Urothelium cell line (cell line): ENCODE measurements around the gene INTS2.
A peak's percentile ranks its signal among the peaks of the same experiment; 100 is the strongest.
"Not testable (repeated sequence)": the region's sequence is repeated elsewhere in the genome, so short reads cannot be mapped to it uniquely, and the experiment has no call there.

Experiments used
- DNase-seq: peaks from one replicate; pipeline ENCODE4 v3.0.0; 2011; ENCODE audit warnings: low spot score, mixed read lengths
- FAIRE-seq: peaks from 2 replicates; lab custom pipeline; 2011; peaks lifted over from hg19 to GRCh38; lab: Jason Lieb, UNC

INTS2 gene

DNA sequence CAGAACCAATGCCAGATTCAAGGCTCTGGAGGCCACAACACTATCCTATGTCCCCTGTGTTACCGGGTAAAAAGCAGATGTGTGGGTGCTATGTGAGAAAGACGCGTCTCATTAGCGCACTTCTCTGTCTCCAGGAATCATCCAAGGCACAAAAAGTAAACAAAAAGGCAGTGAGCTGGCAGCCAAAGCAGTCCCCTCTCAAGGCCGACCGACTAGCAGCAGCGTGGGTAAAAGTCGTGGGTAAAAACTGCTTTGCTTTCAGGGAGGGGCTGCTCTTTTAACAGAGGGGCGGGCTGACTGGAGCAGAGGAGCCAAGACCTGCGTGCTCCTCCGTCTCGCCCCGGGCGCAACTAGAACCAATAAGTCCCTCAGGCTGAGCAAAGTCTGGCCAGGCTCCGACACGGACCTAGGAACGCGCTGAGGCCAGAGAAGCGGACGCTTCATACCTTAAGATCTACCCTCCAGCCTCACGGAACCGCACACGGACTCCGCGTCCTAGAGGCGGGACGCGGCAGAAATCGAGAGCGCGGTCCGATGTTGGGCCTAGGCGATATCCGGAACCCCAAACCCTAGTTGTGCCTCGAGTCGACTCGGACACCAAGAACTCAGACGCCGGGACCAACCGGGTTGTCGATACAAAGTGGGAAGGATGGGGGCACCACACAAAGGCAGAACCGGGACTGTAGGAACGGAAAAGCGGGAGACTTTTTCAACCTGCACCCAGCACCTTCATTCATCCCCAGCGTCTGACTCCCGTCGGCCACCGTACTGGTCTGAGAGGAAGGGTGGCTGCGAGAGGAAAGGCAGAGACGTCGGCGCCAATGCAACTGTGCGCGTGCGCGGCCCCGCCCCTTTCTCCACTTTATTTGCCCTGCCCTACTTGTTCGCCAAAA is at the start of gene INTS2:
Gene INTS2, minus strand, starts transcription at position 775 of the 893 bp plus-strand sequence. CDS start 1,338 bp downstream, outside the sequence.
- peak; percentile 100 for DNase-seq
- peak; percentile 91 for FAIRE-seq

- no peak for DNase-seq
- FAIRE-seq: no peak
These were observed 46.3 kb upstream of the INTS2 start for GRCh38 chr17:61974115-61974514.

DNA sequence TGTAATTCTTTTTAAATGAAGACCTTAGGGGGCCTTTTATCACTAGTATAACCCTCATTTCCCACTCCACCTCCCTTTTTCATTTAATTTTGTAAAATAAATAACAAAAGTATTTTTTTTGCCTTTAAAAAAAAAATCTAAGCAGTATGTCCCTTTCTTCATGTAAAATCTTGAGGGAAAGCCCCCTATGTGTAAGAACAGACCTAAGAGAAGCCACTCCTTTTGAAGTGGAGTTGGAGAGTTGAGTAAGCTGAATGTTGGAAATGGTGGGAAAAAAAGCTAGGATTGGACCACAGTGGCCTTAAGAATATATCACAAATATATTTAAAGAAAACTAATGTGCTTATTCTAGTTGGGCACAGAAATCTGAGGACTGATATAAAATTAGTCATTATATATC is 44.5 kb upstream of the INTS2 start:
- DNase-seq (no peak), FAIRE-seq (no peak)

- no peak for DNase-seq
- no peak for FAIRE-seq
These were observed 42.2 kb upstream of the INTS2 start for GRCh38 chr17:61970030-61970429.

DNA sequence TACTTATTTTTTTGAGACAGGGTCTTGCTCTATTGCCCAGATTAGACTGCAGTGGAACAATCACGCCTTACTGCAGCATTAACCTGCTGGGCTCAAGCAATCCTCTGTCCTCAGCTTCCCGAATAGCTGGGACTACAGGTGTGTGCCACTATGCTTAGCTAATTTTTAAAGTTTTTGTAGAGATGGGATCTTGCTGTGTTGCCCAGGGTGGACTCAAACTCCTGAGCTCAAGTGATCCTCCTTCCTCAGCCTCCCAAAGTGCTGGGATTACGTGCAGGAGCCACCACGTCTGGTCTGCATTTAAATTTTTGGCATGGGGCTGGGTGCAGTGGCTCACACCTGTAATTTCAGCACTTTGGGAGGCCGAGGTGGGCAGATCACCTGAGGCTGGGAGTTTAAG is 41.0 kb upstream of the INTS2 start:
- DNase-seq (no peak), FAIRE-seq (peak; percentile 23)

- FAIRE-seq: peak; percentile 40
- DNase-seq: no peak
These were observed 39.9 kb upstream of the INTS2 start for GRCh38 chr17:61967729-61968128.

DNA sequence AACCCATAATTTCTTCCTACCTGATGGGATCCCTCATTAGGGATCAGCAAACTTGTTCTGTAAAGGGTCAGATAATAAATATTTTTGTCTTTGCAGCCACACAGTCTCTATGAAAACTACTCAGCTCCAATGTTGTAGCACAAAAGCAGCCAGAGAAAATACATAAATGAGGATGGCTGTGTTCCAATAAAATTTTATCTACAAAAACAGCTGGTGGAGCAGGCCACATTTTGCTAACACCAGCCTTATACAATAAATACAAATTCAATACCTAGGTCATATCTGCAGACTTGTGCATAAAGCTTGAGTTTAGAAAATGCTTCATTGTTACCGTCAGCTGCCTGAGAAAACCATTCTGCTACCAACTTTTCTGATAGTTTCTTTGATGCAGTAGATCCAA is 38.4 kb upstream of the INTS2 start:
- DNase-seq (no peak), FAIRE-seq (no peak)

DNA sequence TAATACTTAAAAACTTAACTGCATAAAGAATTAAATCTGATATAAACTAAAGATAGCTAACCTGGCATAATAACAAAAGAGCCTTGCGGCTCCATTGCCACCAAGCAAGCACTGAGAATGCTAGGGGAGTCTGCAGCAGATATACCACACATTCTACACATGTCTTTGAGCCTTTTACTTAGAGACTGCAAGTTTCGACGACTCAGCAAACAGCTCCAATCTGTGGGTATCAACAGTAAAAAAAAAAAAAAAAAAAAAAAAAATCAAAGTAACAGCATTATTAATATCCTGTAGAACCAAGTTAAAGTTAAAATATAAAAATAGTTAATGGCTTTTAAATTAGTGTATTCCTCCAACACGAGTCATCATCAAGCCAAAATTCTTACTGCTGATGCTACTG is 27.8 kb upstream of the INTS2 start:
- no peak for DNase-seq
- FAIRE-seq: no peak

DNA sequence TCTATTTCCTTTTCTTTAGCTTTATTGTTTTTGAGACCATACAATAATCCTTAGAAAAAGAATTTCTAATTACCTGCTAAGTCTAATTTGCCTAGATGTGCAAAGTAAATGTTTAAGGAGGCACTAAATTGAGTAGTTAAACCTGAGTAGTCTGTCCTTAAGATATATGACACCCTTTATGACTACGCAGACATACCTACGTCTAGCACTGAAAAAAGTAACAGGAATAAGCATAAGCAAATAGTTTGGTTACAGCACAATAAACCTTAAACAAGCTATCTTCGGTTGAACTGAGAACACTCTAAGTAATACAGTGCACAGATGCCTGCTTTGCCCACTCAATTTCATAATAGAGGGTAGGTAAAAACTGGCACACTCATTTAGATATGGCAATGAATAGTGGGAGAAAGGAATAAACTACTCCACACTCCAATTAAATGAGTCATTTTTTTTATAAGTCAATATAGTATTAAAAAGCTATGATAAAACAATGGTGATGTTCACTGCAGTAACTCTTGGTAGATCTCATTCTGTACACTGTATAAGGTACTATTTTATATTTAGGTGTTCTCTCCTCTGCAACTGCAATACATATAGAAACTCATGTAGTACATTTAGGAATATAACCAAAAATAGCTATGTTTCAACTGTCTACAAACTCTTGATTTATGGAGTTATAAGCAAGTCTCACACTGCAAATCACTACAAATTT is 19.7 kb upstream of the INTS2 start:
- FAIRE-seq (peak; percentile 61), DNase-seq (no peak)

DNA sequence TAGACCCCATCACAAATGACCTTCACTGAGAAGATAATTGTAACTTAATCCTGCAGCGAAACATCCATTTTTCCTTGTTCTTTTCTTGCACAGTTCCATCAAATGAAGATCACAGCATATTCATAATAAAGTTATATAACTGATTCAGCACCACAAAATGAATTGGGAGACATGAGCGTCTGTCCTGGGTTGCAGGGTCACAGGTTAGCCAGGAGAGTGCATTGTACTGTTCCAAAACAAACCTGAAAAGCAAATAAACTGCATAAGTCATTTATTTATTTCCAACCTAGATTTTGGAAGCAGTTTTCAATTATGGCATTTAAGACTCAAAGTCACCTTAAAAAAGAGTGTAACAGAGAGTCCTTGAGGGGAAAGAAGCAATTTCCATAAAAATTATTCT is 18.6 kb upstream of the INTS2 start:
- no peak for DNase-seq
- FAIRE-seq: no peak

DNA sequence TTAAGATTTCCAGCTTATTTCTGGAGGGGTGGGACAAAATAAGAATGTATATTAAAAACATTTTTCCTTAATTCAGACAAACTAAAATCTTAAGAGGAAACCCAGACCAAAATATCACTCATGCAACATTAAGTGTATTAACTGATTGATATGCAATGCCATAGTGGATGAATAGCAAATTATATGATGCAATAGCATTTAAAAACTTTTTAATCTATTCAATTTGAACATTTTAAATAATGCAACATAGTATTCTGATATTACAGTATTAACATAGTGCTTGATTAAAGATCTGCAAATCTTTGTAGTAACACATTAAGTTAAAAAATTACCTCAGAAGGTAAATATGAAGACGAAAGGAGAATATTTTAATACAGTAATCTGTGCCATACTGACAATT is 15.3 kb upstream of the INTS2 start:
- DNase-seq: no peak
- no peak for FAIRE-seq

DNA sequence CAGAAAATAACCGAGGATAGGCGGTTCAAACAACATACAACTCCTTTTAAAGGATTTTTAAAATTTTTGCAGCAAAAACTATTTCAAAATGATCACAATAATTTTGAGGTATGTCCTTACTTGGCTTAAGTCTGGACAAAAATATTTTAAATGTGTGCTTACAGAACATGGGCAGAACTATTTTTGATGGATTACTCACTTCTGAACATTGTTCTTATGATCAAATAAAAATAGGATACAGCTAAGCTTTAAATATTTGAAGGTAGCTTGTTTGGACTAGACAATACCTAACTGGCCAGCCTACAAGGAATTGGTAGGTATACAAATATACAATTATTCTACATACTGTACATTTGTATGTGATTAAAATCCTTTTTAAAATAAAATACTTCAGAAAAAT is 14.3 kb upstream of the INTS2 start:
- no peak for DNase-seq
- no peak for FAIRE-seq

DNA sequence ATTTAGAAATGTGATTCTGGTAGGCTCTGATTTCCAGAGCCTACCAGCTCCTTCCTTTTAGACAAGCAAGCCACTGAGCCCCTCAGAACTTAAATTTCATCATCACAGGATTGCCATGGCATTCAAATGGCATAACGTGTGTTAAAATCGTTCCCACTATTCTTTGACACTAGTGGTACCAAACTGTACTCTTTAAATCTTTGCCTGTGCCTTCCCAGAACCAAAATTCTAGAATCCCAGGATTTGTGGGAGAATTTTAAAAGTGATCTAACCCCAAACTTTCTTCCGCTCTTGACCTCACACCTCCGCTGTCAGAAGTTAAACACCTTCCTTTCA is 287 bp upstream of the INTS2 start:
- DNase-seq (no peak), FAIRE-seq (no peak)

- FAIRE-seq (no peak), DNase-seq (no peak)
These were observed 965 bp downstream of the INTS2 start for GRCh38 chr17:61926826-61927207.

DNA sequence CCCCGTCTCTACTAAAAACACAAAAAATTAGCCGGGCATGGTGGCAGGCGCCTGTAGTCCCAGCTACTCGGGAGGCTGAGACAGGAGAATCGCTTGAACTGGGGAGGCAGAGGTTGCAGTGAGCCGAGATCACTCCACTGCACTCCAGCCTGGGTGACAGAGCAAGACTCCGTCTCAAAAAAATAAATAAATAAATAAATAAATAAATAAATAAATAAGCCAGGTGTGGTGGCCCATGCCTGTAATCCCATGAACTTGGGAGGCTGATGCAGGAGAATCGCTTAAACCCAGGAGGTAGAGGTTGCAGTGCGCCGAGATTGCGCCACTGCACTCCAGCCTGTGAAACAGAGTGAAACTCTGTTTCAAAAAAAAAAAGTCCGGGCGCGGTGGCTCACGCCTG is 12.6 kb downstream of the INTS2 start:
- FAIRE-seq, DNase-seq: not testable (repeated sequence)

DNA sequence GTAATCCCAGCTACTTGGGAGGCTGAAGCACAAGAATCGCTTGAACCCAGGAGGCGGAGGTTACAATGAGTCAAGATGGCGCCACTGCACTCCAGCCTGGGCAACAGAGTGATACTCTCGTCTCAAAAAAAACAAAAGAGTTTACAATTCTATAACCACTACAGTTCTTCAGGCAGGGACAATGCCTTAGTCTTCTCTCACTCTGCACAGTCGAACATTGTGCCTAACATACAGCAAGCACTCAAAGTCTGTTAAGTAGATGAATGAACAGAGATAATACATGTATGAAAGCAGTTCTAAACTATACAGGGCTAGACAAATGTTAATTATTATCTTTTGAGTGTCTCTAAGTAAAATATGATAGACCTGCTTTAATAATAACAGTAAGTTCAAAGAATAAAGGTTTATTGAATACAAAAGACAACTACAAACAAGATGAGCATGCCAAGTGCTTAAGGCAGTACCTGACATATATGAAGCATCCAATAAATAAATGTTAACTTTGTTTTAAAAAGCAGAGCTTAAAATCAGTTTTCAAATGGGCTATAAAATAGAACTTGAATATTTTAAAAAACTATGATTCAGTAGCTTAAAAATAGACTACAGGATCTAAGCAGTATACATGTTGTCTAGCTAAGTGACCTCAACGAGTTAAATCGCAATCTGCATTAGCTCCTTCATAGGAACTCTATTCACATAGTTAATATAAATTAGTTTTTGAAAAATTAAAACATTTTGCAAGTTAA is 19.3 kb downstream of the INTS2 start:
- no peak for DNase-seq
- FAIRE-seq: no peak

DNA sequence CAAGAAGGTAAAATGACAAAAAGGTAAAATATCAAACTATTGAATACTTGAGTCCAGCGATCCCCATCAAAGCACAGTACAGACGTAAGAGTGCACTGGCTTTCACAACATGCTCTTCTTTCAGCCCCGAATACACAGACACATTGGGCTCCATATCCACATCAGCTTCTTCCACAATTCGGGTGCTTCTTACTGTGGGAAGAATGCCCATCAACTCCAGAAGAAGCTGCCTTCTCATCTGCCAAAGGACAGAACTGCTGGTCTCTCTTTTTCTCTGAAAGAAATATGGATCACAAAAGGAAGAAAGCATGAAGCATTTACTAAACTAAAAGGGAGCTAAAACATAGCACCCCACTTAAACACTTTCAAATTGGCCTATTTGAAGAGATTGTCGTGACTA is 20.4 kb downstream of the INTS2 start:
- DNase-seq (no peak), FAIRE-seq (no peak)

DNA sequence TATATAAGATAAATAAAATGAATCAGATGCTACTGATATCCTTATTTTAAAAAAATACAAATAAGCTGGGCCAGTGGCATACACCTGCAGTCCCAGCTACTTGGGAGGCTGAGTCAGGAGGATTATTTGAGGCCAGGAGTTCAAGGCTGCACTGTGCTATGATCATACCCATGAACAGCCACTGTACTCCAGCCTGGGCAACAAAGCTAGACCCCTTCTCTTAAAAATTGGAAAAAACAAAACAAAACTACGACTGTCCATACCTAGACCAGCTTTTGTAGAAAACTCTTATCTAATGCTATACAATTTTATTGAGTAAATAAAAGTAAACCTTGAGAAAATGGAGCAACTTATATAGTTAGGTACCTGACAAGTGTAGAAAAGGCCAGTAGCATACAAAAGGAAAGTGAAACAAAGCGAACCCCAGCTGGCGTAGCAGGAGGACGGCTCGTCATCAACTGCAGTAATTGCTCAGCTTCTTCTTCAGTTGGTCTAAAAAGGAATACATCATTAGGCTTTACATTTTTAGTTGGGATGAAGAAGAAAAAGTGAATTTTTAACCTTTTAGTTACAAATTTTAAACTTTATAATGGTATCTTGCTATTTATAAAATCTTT is 23.6 kb downstream of the INTS2 start:
- DNase-seq (no peak), FAIRE-seq (no peak)

- DNase-seq (no peak), FAIRE-seq (peak; percentile 23)
These were observed 24.5 kb downstream of the INTS2 start for GRCh38 chr17:61903251-61903650.

GRCh38 chr17:61897548-61898180 is 30.1 kb downstream of the INTS2 start:
- no peak for DNase-seq

DNA sequence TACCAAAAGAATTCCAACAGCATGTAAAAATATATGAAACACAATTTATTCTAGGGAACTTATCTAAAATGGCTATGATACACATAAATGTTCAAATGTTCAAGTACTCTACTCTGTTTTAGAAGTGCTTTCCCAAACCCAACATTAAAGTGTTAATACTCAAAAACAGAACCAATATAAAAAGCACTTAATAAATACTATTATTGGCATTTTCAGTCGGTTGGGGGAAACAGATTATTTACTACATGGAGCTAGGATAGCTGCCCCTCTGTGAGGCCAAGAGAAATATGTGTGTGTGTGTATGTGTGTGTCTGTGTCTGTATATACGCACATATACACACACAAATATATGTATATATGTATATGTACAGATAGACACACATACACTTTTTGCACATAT is 32.4 kb downstream of the INTS2 start:
- FAIRE-seq (no peak), DNase-seq (no peak)

More at GRCh38 chr17:61897548-61898180, 30.1 kb downstream of the INTS2 start:
- peak; percentile 17 for FAIRE-seq
